GM23338 (cell line): ENCODE results near the gene MTHFD1L. TPM values are rescaled to one million over a fixed set of nuclear protein-coding genes. Genes with fewer than 3 reads are reported as not detected.

Source experiments
- ATAC-seq: fragments of 200-7000 bp; cut with Tn5 transposase; 3 replicates; pipeline ENCODE4 v1.9.1; 2020
- DNase-seq: peaks from one replicate; pipeline ENCODE4 v3.0.0-alpha.2; 2015; ENCODE audit warnings: low spot score
- H2AFZ ChIP-seq: fragments of 200-600 bp; sonication (generic); 2 replicates; pipeline ENCODE4 v1.8.0; 2016; ENCODE audit warnings: antibody characterized with exemption, mild to moderate bottlenecking, moderate library complexity
- H3F3A ChIP-seq: fragments of 200-600 bp; sonication (generic); replicated peaks from 2 replicates; pipeline ENCODE4 v1.8.0; 2017; ENCODE audit warnings: antibody characterized with exemption, mixed run types, low read depth
- H3K27ac ChIP-seq: fragments of 200-600 bp; sonication (generic); 2 replicates; pipeline ENCODE4 v1.6.1; 2016; ENCODE audit warnings: low read depth
- H3K27me3 ChIP-seq: fragments of 200-600 bp; sonication (generic); 2 replicates; pipeline ENCODE4 v1.8.0; 2016; ENCODE audit warnings: mild to moderate bottlenecking, mixed run types, moderate library complexity; ENCODE audit not compliant: insufficient read depth
- H3K36me3 ChIP-seq: fragments of 200-600 bp; sonication (generic); 2 replicates; pipeline ENCODE4 v1.8.0; 2016; ENCODE audit warnings: mild to moderate bottlenecking; ENCODE audit not compliant: insufficient read depth
- H3K4me1 ChIP-seq: fragments of 200-600 bp; sonication (generic); 2 replicates; pipeline ENCODE4 v1.8.0; 2016; ENCODE audit warnings: mild to moderate bottlenecking, moderate library complexity; ENCODE audit not compliant: insufficient read depth
- H3K4me2 ChIP-seq: fragments of 200-600 bp; sonication (generic); 2 replicates; pipeline ENCODE4 v1.7.1; 2017; ENCODE audit warnings: mixed run types
- H3K4me3 ChIP-seq: fragments of 200-600 bp; sonication (generic); 2 replicates; pipeline ENCODE4 v1.6.1; 2016; ENCODE audit warnings: mixed run types
- H3K79me2 ChIP-seq: fragments of 200-600 bp; sonication (generic); replicated peaks from 2 replicates; pipeline ENCODE4 v1.8.0; 2017; ENCODE audit warnings: mild to moderate bottlenecking; ENCODE audit not compliant: insufficient read depth
- H3K9me2 ChIP-seq: fragments of 200-600 bp; sonication (generic); 2 replicates; pipeline ENCODE4 v1.8.0; 2017; ENCODE audit not compliant: insufficient read depth
- H4K20me1 ChIP-seq: fragments of 200-600 bp; sonication (generic); replicated peaks from 2 replicates; pipeline ENCODE4 v1.8.0; 2017; ENCODE audit warnings: mild to moderate bottlenecking; ENCODE audit not compliant: insufficient read depth
- H3K27ac Mint-ChIP-seq: 2 replicates; pipeline ENCODE4 v1.8.0; 2020; ENCODE audit warnings: inconsistent platforms, mild to moderate bottlenecking, moderate library complexity, mixed read lengths
- H3K27me3 Mint-ChIP-seq: 3 replicates; pipeline ENCODE4 v1.8.0; 2022; ENCODE audit warnings: low read depth, mild to moderate bottlenecking, moderate library complexity, mixed read lengths, inconsistent platforms; ENCODE audit not compliant: insufficient read depth, poor library complexity
- H3K36me3 Mint-ChIP-seq: 3 replicates; pipeline ENCODE4 v1.8.0; 2021; ENCODE audit warnings: low read depth, mild to moderate bottlenecking, inconsistent platforms, moderate library complexity, mixed read lengths
- H3K4me1 Mint-ChIP-seq: 3 replicates; pipeline ENCODE4 v1.8.0; 2020; ENCODE audit warnings: mild to moderate bottlenecking, inconsistent platforms, mixed read lengths
- H3K4me3 Mint-ChIP-seq: 3 replicates; pipeline ENCODE4 v1.8.0; 2021; ENCODE audit warnings: moderate library complexity, mild to moderate bottlenecking, inconsistent platforms, mixed read lengths
- H3K9me3 Mint-ChIP-seq: 3 replicates; pipeline ENCODE4 v1.8.0; 2020; ENCODE audit warnings: moderate library complexity, mild to moderate bottlenecking, inconsistent platforms, mixed read lengths
- CREB1 ChIP-seq: fragments of 250-450 bp; sonication (Bioruptor Pico); IDR thresholded peaks from 2 replicates; pipeline ENCODE4 v1.5.0; 2020; ENCODE audit warnings: low read depth, mild to moderate bottlenecking, moderate library complexity
- CTCF ChIP-seq, 2 experiments: fragments of 200-600 bp in 1 of 2; sonication (generic) in 1 of 2; conservative IDR thresholded peaks; 2 replicates each; pipeline versions ENCODE4 v1.5.1 to v1.6.1; 2016 to 2017; ENCODE audit warnings: antibody characterized with exemption in 2 of 2, low read depth in 2 of 2, mild to moderate bottlenecking in 2 of 2, moderate library complexity in 1 of 2
- ETS1 ChIP-seq: IDR thresholded peaks from 2 replicates; pipeline ENCODE4 v1.6.1; 2016; ENCODE audit warnings: antibody characterized with exemption
- EZH2 ChIP-seq: fragments of 200-600 bp; sonication (generic); IDR thresholded peaks from one replicate; pipeline ENCODE4 v1.8.0; 2017; ENCODE audit warnings: antibody characterized with exemption, mild to moderate bottlenecking, low read depth; ENCODE audit not compliant: unreplicated experiment
- EZH2phosphoT487 ChIP-seq: fragments of 200-600 bp; sonication (generic); IDR thresholded peaks from one replicate; pipeline ENCODE4 v1.8.1; 2018; ENCODE audit warnings: antibody characterized with exemption; ENCODE audit not compliant: unreplicated experiment
- JUNB ChIP-seq: IDR thresholded peaks from one replicate; pipeline ENCODE4 v1.6.1; 2016; ENCODE audit warnings: antibody characterized with exemption; ENCODE audit not compliant: unreplicated experiment
- NANOG ChIP-seq: IDR thresholded peaks from 2 replicates; pipeline ENCODE4 v1.6.1; 2016; ENCODE audit warnings: antibody characterized with exemption, borderline replicate concordance
- POLR2AphosphoS5 ChIP-seq: IDR thresholded peaks from 2 replicates; pipeline ENCODE4 v1.6.1; 2016; ENCODE audit warnings: antibody characterized with exemption, low read depth
- STAT1 ChIP-seq: IDR thresholded peaks from one replicate; pipeline ENCODE4 v1.6.1; 2016; ENCODE audit warnings: antibody characterized with exemption; ENCODE audit not compliant: unreplicated experiment
- ZNF114 ChIP-seq: fragments of 250-450 bp; sonication (Bioruptor Pico); IDR thresholded peaks from 2 replicates; pipeline ENCODE4 v1.5.0; 2020; ENCODE audit warnings: mild to moderate bottlenecking, moderate library complexity
- ZNF331 ChIP-seq: fragments of 250-450 bp; sonication (Bioruptor Pico); IDR thresholded peaks from 2 replicates; pipeline ENCODE4 v1.5.0; 2020; ENCODE audit warnings: low read depth, mild to moderate bottlenecking, moderate library complexity
- ZNF462 ChIP-seq: fragments of 250-450 bp; sonication (Bioruptor Pico); IDR thresholded peaks from 2 replicates; pipeline ENCODE4 v1.5.0; 2020; ENCODE audit warnings: mild to moderate bottlenecking, moderate library complexity
- polyA plus RNA-seq: library from polyadenylated mRNA; unstranded; fragments of >200 nt; fragmentation: Nextera tagmentation; extraction: Ambion mirVana; gene quantifications from 2 replicates; pipeline ENCODE4 v1.2.1, GENCODE V29; 2016
- total RNA-seq: library from RNA; depleted of rRNA; stranded (reverse); fragments of >200 nt; shearing (Covaris generic); gene quantifications from 2 replicates; pipeline ENCODE4 v1.2.3, GENCODE V29; 2014

The MTHFD1L gene
- total and polyA plus RNA-seq, 2 experiments from 2014 or later, result 53.2 to 66.8 TPM

- Mint-ChIP-seq H3K9me3 (peaks cover 3% of the 10 kb centered on the region; the same call in 1 of the 3 replicates), H3K4me1 (peaks cover 8% of the 10 kb centered on the region; the same call in 1 of the 3 replicates), H3K4me3 (no peak overlapping the region), H3K36me3 (no peaks in the 10 kb centered on the region), H3K27me3 (peaks cover 2% of the 10 kb centered on the region), H3K27ac (no peak overlapping the region)
- ATAC-seq (no peak), DNase-seq (no peak)
- Histone ChIP-seq H3K4me1 (peaks cover 4% of the 10 kb centered on the region; the same call in 1 of the 2 replicates), H3K27me3 (no peaks in the 10 kb centered on the region), H2AFZ (no peak overlapping the region), H3F3A (no peaks in the 10 kb centered on the region), H3K27ac (no peak overlapping the region), H3K79me2 (no peaks in the 10 kb centered on the region), H3K9me2 (no peaks in the 10 kb centered on the region), H4K20me1 (no peaks in the 10 kb centered on the region), H3K36me3 (no peaks in the 10 kb centered on the region), H3K4me3 (no peak overlapping the region), H3K4me2 (no peak overlapping the region)
- TF ChIP-seq NANOG (no peak), STAT1 (no peak), CTCF (conservative IDR thresholded peaks at IDR 0.05; ENCODE audit: low read depth in 2 of 2) (no peak)
Observed at GRCh38 chr6:151140767-151141166, 275.3 kb downstream of the MTHFD1L start.

- Mint-ChIP-seq H3K27ac (no peak overlapping the region), H3K36me3 (peaks cover under 1% of the 10 kb centered on the region; the same call in 1 of the 3 replicates), H3K4me3 (no peak overlapping the region), H3K27me3 (peaks cover 2% of the 10 kb centered on the region), H3K4me1 (peaks cover 8% of the 10 kb centered on the region; the same call in 1 of the 3 replicates), H3K9me3 (peaks cover 4% of the 10 kb centered on the region; the same call in 2 of the 3 replicates)
- Histone ChIP-seq H3K4me1 (peaks cover 4% of the 10 kb centered on the region; the same call in 1 of the 2 replicates), H3K27ac (no peak overlapping the region), H3K4me3 (no peak overlapping the region), H4K20me1 (no peaks in the 10 kb centered on the region), H3K36me3 (no peaks in the 10 kb centered on the region), H3K4me2 (no peak overlapping the region), H3K27me3 (no peaks in the 10 kb centered on the region), H3F3A (no peaks in the 10 kb centered on the region), H3K79me2 (no peaks in the 10 kb centered on the region), H3K9me2 (no peaks in the 10 kb centered on the region), H2AFZ (peak overlapping the region; percentile 63; the same call in 1 of the 2 replicates)
- ATAC-seq (no peak), DNase-seq (no peak)
- TF ChIP-seq ZNF462 (CRISPR knock-in tag) (no peak), EZH2phosphoT487 (no peak), JUNB (no peak), ETS1 (no peak), POLR2AphosphoS5 (no peak), CREB1 (CRISPR knock-in tag) (no peak), STAT1 (no peak), EZH2 (no peak), ZNF114 (CRISPR knock-in tag) (no peak), ZNF331 (CRISPR knock-in tag) (no peak)
Observed at GRCh38 chr6:151141685-151142084, 276.2 kb downstream of the MTHFD1L start.
